ENCODE measurements around the gene FMN1. TPM values are rescaled to one million over a fixed set of nuclear protein-coding genes. Genes with fewer than 3 reads are reported as not detected.

Gene FMN1
- total RNA-seq, 4 donors from 2014 or later, result 32.6 to 102 (median 63.0) TPM

GRCh38 chr15:32982001-32982400 lies 212.5 kb downstream of the FMN1 start:
- no peaks in the 10 kb centered on the region for H3K36me3 ChIP-seq
- in situ Hi-C loops (cut with MboI; ENCODE audit: low pct_ligation_motif_present in 1 of 4, low pct_unique_long_range_greater_than_20kb in 1 of 4, low sequenced_read_pairs in 3 of 4), result loop anchor here in 1 of 4 donors (25.0 kb wide), 1 partner anchor 320 kb away; no protein-coding TSS in a partner anchor
- no peak overlapping the region for H3K4me3 ChIP-seq
- no peak for TF ChIP-seq POLR2AphosphoS5 (IDR thresholded peaks at IDR 0.05)
- no peak for TF ChIP-seq EP300 (IDR thresholded peaks at IDR 0.05; ENCODE audit: low read depth)
- TF ChIP-seq, protein P1, sequence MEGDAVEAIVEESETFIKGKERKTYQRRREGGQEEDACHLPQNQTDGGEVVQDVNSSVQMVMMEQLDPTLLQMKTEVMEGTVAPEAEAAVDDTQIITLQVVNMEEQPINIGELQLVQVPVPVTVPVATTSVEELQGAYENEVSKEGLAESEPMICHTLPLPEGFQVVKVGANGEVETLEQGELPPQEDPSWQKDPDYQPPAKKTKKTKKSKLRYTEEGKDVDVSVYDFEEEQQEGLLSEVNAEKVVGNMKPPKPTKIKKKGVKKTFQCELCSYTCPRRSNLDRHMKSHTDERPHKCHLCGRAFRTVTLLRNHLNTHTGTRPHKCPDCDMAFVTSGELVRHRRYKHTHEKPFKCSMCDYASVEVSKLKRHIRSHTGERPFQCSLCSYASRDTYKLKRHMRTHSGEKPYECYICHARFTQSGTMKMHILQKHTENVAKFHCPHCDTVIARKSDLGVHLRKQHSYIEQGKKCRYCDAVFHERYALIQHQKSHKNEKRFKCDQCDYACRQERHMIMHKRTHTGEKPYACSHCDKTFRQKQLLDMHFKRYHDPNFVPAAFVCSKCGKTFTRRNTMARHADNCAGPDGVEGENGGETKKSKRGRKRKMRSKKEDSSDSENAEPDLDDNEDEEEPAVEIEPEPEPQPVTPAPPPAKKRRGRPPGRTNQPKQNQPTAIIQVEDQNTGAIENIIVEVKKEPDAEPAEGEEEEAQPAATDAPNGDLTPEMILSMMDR (IDR thresholded peaks at IDR 0.05), result no peak
- no peak for TF ChIP-seq POLR2A (IDR thresholded peaks at IDR 0.05)
- no peak overlapping the region for H3K27ac ChIP-seq
- H3K27me3 ChIP-seq, result no peaks in the 10 kb centered on the region
- intact Hi-C loops (cut with DNase I; ENCODE audit: low total_unique reads), result no loop called here
- WGBS, 2 donors (ENCODE audit: low coverage in 1 of 2), result 85 to 86% methylated on average over 4 of the region's 4 CpGs
- H3K4me1 ChIP-seq, result peaks cover 0 to 1% (median 0%) of the 10 kb centered on the region in 4 donors
- H3K9me3 ChIP-seq, result no peaks in the 10 kb centered on the region
- DNase-seq, result no peak

DNA sequence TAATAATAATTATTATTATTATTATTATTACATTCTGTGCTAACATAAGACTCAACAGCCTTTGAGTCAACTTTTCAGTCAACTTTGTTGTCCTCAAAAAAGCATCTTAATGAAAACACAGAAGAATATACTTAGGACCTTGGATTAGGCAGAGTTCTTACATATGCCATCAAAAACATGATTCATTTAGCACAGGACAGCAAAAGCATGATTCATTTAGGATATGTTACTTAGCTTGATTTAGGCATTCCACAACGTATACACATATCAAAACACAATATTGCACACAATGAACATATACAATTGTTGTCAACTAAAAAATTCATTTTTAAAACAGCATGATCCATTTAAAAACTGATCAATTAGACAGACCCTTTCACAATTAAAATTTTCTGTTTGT lies 213.0 kb downstream of the FMN1 start:
- in situ Hi-C loops (cut with MboI; ENCODE audit: low pct_ligation_motif_present in 1 of 4, low pct_unique_long_range_greater_than_20kb in 1 of 4, low sequenced_read_pairs in 3 of 4), result loop anchor here in 1 of 4 donors (25.0 kb wide), 1 partner anchor 319 kb away; no protein-coding TSS in a partner anchor
- no peak for DNase-seq
- WGBS, 2 donors (ENCODE audit: low coverage in 1 of 2), result 74 to 91% methylated on average over 1 of the region's 1 CpG
- no peaks in the 10 kb centered on the region for H3K36me3 ChIP-seq
- no peaks in the 10 kb centered on the region for H3K4me1 ChIP-seq
- no peaks in the 10 kb centered on the region for H3K27me3 ChIP-seq
- no peaks in the 10 kb centered on the region for H3K9me3 ChIP-seq
- H3K4me3 ChIP-seq, result no peak overlapping the region
- intact Hi-C loops (cut with DNase I; ENCODE audit: low total_unique reads), result no loop called here
- H3K27ac ChIP-seq, result no peak overlapping the region
- TF ChIP-seq POLR2AphosphoS5 (IDR thresholded peaks at IDR 0.05) (no peak), POLR2A (IDR thresholded peaks at IDR 0.05) (no peak), EP300 (IDR thresholded peaks at IDR 0.05; ENCODE audit: low read depth) (no peak)
- TF ChIP-seq, protein P1 (IDR thresholded peaks at IDR 0.05), result no peak

DNA sequence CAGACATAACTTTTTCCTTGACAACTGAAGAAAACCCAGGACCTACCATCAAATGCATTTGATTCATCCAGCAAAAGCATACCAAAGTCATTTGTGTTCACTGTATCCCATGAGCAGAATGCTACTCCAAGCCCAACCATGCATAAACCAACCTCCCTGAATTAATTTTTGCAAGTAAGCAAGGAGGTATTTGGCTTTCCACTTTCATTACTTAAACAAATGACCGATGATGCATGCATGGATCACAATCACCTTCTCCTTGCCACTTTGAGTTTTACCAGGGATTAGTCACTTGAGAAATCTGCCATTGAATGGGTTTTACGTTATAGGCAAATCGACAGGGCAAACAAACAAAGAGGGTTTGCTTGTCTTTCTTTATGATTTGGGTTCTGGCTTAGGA lies 214.8 kb downstream of the FMN1 start:
- H3K27me3 ChIP-seq, result no peaks in the 10 kb centered on the region
- WGBS, 2 donors (ENCODE audit: low coverage in 1 of 2), result 76 to 86% methylated on average over 3 of the region's 3 CpGs
- intact Hi-C loops (cut with DNase I; ENCODE audit: low total_unique reads), result no loop called here
- TF ChIP-seq, protein P1 (IDR thresholded peaks at IDR 0.05), result no peak
- no peak for TF ChIP-seq POLR2A (IDR thresholded peaks at IDR 0.05)
- no peak for TF ChIP-seq EP300 (IDR thresholded peaks at IDR 0.05; ENCODE audit: low read depth)
- DNase-seq, result no peak
- H3K9me3 ChIP-seq, result no peaks in the 10 kb centered on the region
- H3K4me1 ChIP-seq, result no peaks in the 10 kb centered on the region
- in situ Hi-C loops (cut with MboI; ENCODE audit: low pct_ligation_motif_present in 1 of 4, low pct_unique_long_range_greater_than_20kb in 1 of 4, low sequenced_read_pairs in 3 of 4), result loop anchor here in 1 of 4 donors (25.0 kb wide), 1 partner anchor 317 kb away; no protein-coding TSS in a partner anchor
- H3K36me3 ChIP-seq, result no peaks in the 10 kb centered on the region
- H3K4me3 ChIP-seq, result no peak overlapping the region
- no peak overlapping the region for H3K27ac ChIP-seq

- intact Hi-C loops (cut with DNase I; ENCODE audit: low total_unique reads) (no loop called here), in situ Hi-C loops (cut with MboI; ENCODE audit: low pct_ligation_motif_present in 1 of 4, low pct_unique_long_range_greater_than_20kb in 1 of 4, low sequenced_read_pairs in 3 of 4) (loop anchor here in 1 of 4 donors (25.0 kb wide), 1 partner anchor 315 kb away; no protein-coding TSS in a partner anchor)
- Histone ChIP-seq H3K27me3 (no peaks in the 10 kb centered on the region), H3K27ac (no peak overlapping the region), H3K4me3 (no peak overlapping the region), H3K36me3 (no peaks in the 10 kb centered on the region), H3K4me1 (no peaks in the 10 kb centered on the region), H3K9me3 (no peaks in the 10 kb centered on the region)
- no peak for TF ChIP-seq EP300 (IDR thresholded peaks at IDR 0.05; ENCODE audit: low read depth)
- no peak for TF ChIP-seq POLR2AphosphoS5 (IDR thresholded peaks at IDR 0.05)
- TF ChIP-seq, protein P1 (IDR thresholded peaks at IDR 0.05), result no peak
- no peak for TF ChIP-seq POLR2A (IDR thresholded peaks at IDR 0.05)
- DNase-seq, result no peak
- 63% methylated on average over 1 of the region's 1 CpG for WGBS, 2 donors (ENCODE audit: low coverage in 1 of 2)
Measured at GRCh38 chr15:32977506-32977905, 217.0 kb downstream of the FMN1 start.

Measured in transverse colon (tissue), 4 donors.